ENCODE results near the gene ANGEL2. TPM values are rescaled to one million over a fixed set of nuclear protein-coding genes. Genes with fewer than 3 reads are reported as not detected.

Gene ANGEL2
- total RNA-seq, 1 experiment from 2014 or later, result 25.5 TPM

GRCh38 chr1:212955098-212955497, 60.6 kb downstream of the ANGEL2 start:
- Histone ChIP-seq H3K9ac (ENCODE audit: low read length) (no peak overlapping the region), H3K4me1 (ENCODE audit: control insufficient read depth in 1 of 2, insufficient read depth in 2 of 2, low read length in 2 of 2) (peaks cover 0 to 8% of the 10 kb centered on the region in 2 experiments; a peak in 2 of 4 replicates), H2AFZ (ENCODE audit: low read depth, low read length, poor library complexity, severe bottlenecking) (no peak overlapping the region), H3K27me3 (ENCODE audit: insufficient read depth, low read length) (no peaks in the 10 kb centered on the region), H3K4me3 (replicated peaks in 1 of 2; ENCODE audit: low read depth in 1 of 2, low read length in 2 of 2) (no peak overlapping the region), H3K4me2 (ENCODE audit: low read length) (no peak overlapping the region), H3K36me3 (ENCODE audit: control insufficient read depth in 1 of 2, insufficient read depth in 2 of 2, low read length in 2 of 2) (0 out of 4 replicates have a peak, but pooled peaks cover 0 to 2% of the 10 kb centered on the region in 2 experiments), H3K79me2 (ENCODE audit: insufficient read depth, low read length) (no peaks in the 10 kb centered on the region), H4K20me1 (ENCODE audit: insufficient read depth) (no peaks in the 10 kb centered on the region), H3K9me2 (ENCODE audit: insufficient read depth) (no peaks in the 10 kb centered on the region), H3K27ac (ENCODE audit: low read depth, low read length) (no peak overlapping the region), H3K9me3 (ENCODE audit: control insufficient read depth in 1 of 2, insufficient read depth in 1 of 2, low read depth in 1 of 2, low read length in 2 of 2) (no peaks in the 10 kb centered on the region)
- DNase-seq (ENCODE audit: low read depth, low spot score) (no peak), ATAC-seq (no peak)
- TF ChIP-seq JUND (IDR thresholded peaks at IDR 0.05), result no peak
- TF ChIP-seq ELF1 (IDR thresholded peaks at IDR 0.05; ENCODE audit: borderline replicate concordance, low read depth), result no peak
- TF ChIP-seq CEBPB (IDR thresholded peaks at IDR 0.05; ENCODE audit: low read depth), result no peak
- no peak for TF ChIP-seq ATF3 (IDR thresholded peaks at IDR 0.05)
- CTCF ChIA-PET, result no interaction called here
- BruUV-seq (replicated peaks), result no TSS peak
- intact Hi-C loops (cut with micrococcal nuclease), result no loop called here
- POLR2A ChIA-PET, result no interaction called here
- RAD21 ChIA-PET (ENCODE audit: low non-redundant PET in 1 of 2, low total read pairs in 2 of 2, uncharacterized antibody in 2 of 2, unreplicated experiment in 2 of 2), result no interaction called here

- RAD21 ChIA-PET (ENCODE audit: low non-redundant PET in 1 of 2, low total read pairs in 2 of 2, uncharacterized antibody in 2 of 2, unreplicated experiment in 2 of 2), result no interaction called here
These were observed 61.2 kb downstream of the ANGEL2 start for GRCh38 chr1:212954514-212954913.

More at GRCh38 chr1:212954514-212954913, 61.2 kb downstream of the ANGEL2 start:
- Histone ChIP-seq H3K9me2 (ENCODE audit: insufficient read depth) (no peaks in the 10 kb centered on the region), H3K27me3 (ENCODE audit: insufficient read depth, low read length) (no peaks in the 10 kb centered on the region), H3K4me3 (replicated peaks in 1 of 2; ENCODE audit: low read depth in 1 of 2, low read length in 2 of 2) (no peak overlapping the region), H3K9me3 (ENCODE audit: control insufficient read depth in 1 of 2, insufficient read depth in 1 of 2, low read depth in 1 of 2, low read length in 2 of 2) (no peaks in the 10 kb centered on the region), H3K27ac (ENCODE audit: low read depth, low read length) (no peak overlapping the region), H3K36me3 (ENCODE audit: control insufficient read depth in 1 of 2, insufficient read depth in 2 of 2, low read length in 2 of 2) (0 out of 4 replicates have a peak, but pooled peaks cover 0 to 2% of the 10 kb centered on the region in 2 experiments), H3K4me2 (ENCODE audit: low read length) (no peak overlapping the region), H3K79me2 (ENCODE audit: insufficient read depth, low read length) (no peaks in the 10 kb centered on the region), H4K20me1 (ENCODE audit: insufficient read depth) (no peaks in the 10 kb centered on the region), H2AFZ (ENCODE audit: low read depth, low read length, poor library complexity, severe bottlenecking) (no peak overlapping the region), H3K9ac (ENCODE audit: low read length) (no peak overlapping the region), H3K4me1 (ENCODE audit: control insufficient read depth in 1 of 2, insufficient read depth in 2 of 2, low read length in 2 of 2) (peaks cover 2 to 13% of the 10 kb centered on the region in 2 experiments; a peak in 3 of 4 replicates)
- ChIA-PET CTCF (no interaction called here), POLR2A (no interaction called here)
- intact Hi-C loops (cut with micrococcal nuclease), result no loop called here
- no TSS peak for BruUV-seq (replicated peaks)
- TF ChIP-seq EGR1 (IDR thresholded peaks at IDR 0.05; ENCODE audit: low read depth), result no peak
- DNase-seq (ENCODE audit: low read depth, low spot score) (no peak), ATAC-seq (no peak)

Data from HCT116 (cell line).